MG63 (cell line): ENCODE data around the gene ZNF579. TPM values are rescaled to one million over a fixed set of nuclear protein-coding genes. Genes with fewer than 3 reads are reported as not detected.

Experiments used
- DNase-seq: peaks from one replicate; pipeline ENCODE4 v3.0.0-alpha.2; 2020
- H3K27me3 ChIP-seq: fragments of 250-450 bp; sonication (Bioruptor Pico); 2 replicates; pipeline ENCODE4 v1.5.1; 2020; ENCODE audit warnings: mild to moderate bottlenecking, moderate library complexity
- H3K36me3 ChIP-seq: fragments of 250-450 bp; sonication (Bioruptor Pico); 2 replicates; pipeline ENCODE4 v1.5.1; 2020; ENCODE audit warnings: mild to moderate bottlenecking, moderate library complexity
- H3K4me3 ChIP-seq: fragments of 250-450 bp; sonication (Bioruptor Pico); 2 replicates; pipeline ENCODE4 v1.5.1; 2020; ENCODE audit warnings: mild to moderate bottlenecking, moderate library complexity
- H3K9me3 ChIP-seq: fragments of 250-450 bp; sonication (Bioruptor Pico); 2 replicates; pipeline ENCODE4 v1.5.1; 2020; ENCODE audit warnings: mild to moderate bottlenecking, moderate library complexity
- total RNA-seq: library from RNA; depleted of rRNA; stranded (reverse); fragments of >200 nt; shearing (Covaris generic); gene quantifications from 2 replicates; pipeline ENCODE4 v1.2.3, GENCODE V29; 2014; ENCODE audit warnings: low replicate concordance

ZNF579 gene
- total RNA-seq, 1 experiment from 2014 or later: 8.6 TPM

DNA sequence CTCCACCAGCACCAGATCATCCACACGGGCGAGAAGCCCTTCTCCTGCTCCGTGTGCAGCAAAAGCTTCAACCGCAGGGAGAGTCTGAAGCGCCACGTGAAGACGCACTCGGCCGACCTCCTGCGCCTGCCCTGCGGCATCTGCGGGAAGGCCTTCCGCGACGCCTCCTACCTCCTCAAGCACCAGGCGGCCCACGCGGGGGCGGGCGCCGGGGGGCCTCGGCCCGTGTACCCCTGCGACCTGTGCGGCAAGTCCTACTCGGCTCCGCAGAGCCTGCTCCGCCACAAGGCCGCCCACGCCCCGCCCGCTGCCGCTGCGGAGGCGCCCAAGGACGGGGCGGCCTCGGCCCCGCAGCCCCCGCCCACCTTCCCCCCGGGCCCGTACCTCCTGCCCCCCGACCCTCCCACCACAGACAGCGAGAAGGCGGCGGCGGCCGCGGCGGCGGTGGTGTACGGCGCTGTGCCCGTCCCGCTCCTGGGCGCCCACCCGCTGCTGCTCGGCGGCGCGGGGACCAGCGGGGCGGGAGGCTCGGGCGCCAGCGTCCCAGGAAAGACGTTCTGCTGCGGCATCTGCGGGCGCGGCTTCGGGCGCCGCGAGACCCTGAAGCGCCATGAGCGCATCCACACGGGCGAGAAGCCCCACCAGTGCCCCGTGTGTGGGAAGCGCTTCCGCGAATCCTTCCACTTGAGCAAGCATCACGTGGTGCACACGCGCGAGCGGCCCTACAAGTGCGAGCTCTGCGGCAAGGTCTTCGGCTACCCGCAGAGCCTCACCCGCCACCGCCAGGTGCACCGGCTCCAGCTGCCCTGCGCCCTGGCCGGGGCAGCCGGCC is 34.3 kb upstream of the ZNF579 start:
- no peak for DNase-seq
- no peak overlapping the region for H3K4me3 ChIP-seq
- peaks cover 37% of the 10 kb centered on the region for H3K36me3 ChIP-seq
- peaks cover 1% of the 10 kb centered on the region; the same call in 1 of the 2 replicates for H3K9me3 ChIP-seq
- H3K27me3 ChIP-seq: no peaks in the 10 kb centered on the region

DNA sequence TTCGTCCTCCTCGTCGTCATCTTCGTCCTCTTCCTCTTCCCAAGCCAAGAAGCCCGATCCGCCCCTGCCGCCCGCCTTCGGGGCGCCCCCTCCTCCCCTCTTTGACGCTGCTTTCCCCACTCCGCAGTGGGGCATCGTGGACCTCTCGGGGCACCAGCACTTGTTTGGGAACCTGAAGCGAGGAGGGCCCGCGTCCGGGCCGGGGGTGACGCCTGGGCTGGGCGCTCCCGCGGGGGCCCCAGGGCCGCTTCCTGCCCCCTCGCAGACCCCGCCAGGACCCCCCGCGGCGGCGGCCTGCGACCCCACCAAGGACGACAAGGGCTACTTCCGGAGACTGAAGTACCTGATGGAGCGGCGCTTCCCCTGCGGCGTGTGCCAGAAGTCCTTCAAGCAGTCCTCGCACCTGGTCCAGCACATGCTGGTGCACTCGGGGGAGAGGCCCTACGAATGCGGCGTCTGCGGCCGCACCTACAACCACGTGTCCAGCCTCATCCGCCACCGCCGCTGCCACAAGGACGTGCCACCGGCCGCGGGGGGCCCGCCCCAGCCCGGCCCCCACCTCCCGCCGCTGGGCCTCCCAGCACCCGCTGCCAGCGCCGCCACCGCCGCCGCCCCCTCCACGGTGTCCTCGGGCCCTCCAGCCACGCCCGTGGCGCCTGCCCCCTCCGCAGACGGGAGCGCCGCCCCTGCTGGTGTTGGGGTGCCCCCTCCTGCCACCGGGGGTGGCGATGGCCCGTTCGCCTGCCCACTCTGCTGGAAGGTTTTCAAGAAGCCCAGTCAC is 33.5 kb upstream of the ZNF579 start:
- H3K4me3 ChIP-seq: no peak overlapping the region
- peaks cover 7% of the 10 kb centered on the region; the same call in 1 of the 2 replicates for H3K9me3 ChIP-seq
- DNase-seq: no peak
- no peaks in the 10 kb centered on the region for H3K27me3 ChIP-seq
- peaks cover 45% of the 10 kb centered on the region for H3K36me3 ChIP-seq

DNA sequence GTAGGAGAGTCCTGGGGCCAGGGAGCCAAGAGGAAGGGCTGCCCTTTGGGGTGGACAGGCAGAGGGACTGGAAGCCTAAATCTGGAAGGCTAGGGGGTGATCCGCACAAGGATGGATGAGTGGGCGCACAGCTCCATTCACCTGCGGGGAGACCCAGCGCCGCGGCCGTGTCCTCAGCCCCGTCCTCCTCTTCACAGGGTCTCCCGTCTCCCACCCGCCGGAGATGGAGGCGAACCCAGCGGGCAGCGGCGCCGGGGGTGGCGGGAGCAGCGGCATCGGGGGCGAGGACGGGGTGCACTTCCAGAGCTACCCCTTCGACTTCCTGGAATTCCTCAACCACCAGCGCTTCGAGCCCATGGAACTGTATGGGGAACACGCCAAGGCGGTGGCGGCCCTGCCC is 32.7 kb upstream of the ZNF579 start:
- H3K9me3 ChIP-seq: peaks cover 7% of the 10 kb centered on the region; the same call in 1 of the 2 replicates
- no peak overlapping the region for H3K4me3 ChIP-seq
- no peak for DNase-seq
- H3K27me3 ChIP-seq: no peaks in the 10 kb centered on the region
- peaks cover 53% of the 10 kb centered on the region for H3K36me3 ChIP-seq

DNA sequence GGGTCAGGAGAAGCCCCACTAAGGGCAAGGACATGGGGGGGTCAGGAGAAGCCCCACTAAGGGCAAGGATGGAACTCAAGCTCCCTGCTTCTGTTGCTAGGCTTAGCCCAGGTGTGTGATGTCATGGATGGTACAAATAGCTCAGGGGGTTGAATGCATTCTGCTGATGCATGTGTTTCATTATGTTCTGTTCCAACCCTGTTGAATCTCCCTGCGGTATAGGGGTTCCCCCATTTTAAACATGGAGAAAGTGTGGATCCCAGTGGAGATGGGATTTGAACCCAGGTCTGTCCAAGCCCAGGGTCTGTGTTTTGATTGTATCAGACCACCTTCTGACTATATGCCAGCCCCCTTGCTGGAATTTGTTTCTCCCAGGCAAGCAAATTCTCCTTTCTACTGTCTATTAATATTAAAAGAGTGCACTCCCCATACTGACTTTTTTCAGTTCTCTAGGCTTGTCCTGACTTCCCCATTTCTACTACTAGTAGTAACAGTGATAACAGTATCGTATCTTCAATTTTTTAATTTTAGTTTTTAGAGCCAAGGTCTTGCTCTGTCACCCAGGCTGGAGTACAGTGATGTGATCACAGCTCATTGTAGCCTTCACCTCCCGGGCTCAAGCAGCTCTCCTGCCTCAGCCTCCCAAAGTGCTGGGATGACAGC is 31.5 kb upstream of the ZNF579 start:
- H3K4me3 ChIP-seq: no peak overlapping the region
- H3K27me3 ChIP-seq: no peaks in the 10 kb centered on the region
- peaks cover 7% of the 10 kb centered on the region; the same call in 1 of the 2 replicates for H3K9me3 ChIP-seq
- no peak for DNase-seq
- H3K36me3 ChIP-seq: peaks cover 43% of the 10 kb centered on the region

DNA sequence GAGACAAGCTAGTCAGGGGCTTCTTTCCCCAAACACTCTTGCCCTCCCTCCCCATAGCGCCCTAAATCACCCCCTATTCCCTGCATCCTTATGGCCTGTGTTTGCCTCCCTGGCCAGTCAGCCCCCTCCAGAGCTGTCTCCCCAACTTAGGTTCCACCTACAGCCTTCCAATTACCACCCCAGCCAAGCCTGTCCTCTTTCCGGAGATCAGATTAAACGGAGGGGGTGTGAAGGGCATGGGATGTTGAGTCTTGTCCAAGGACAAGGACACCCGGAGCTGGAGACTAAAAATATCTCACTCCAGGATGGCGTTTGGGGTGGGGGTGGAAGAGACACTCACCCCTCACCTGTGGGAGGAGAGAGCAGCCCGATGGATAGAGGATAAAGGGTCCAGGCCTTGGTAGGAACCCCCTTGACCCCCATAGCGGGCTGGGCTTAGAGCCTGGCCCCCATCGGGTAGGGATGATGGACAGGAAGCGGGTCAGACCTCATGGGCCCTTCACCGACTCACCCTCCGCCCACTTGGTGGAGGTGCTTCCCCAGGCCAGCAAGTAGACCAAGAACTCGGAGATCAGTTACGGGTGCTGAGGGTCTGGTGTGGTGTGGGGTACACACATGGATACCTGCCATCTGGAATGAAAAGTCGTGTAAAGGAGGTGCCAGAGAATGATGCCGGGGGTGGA is 30.8 kb upstream of the ZNF579 start:
- DNase-seq: no peak

DNA sequence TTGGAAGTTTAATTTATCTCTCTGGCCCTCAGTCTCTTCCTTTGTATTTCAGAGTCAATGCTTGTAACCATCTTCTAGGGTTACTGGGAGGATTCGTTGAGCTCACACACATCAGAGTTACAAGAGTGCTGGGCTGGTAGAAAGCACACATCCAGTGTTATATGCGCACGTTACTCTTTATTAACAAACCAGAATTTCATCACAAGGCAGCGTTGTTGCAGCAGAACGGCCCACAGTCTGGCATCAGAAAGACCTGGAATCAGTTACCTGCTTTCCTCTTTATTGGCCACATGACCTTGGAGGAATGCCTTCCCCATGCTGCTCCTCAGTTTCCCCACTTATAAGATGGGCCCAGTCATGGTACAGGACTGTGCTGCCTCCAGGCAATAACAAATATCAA is 28.7 kb upstream of the ZNF579 start:
- Histone ChIP-seq H3K4me3 (no peak overlapping the region), H3K9me3 (peaks cover 7% of the 10 kb centered on the region; the same call in 1 of the 2 replicates), H3K27me3 (no peaks in the 10 kb centered on the region), H3K36me3 (peaks cover 37% of the 10 kb centered on the region)
- no peak for DNase-seq

More for the DNA sequence above, 30.8 kb upstream of the ZNF579 start:
- H3K4me3 ChIP-seq: no peak overlapping the region
- no peaks in the 10 kb centered on the region for H3K27me3 ChIP-seq
- peaks cover 7% of the 10 kb centered on the region; the same call in 1 of the 2 replicates for H3K9me3 ChIP-seq
- H3K36me3 ChIP-seq: peaks cover 46% of the 10 kb centered on the region

DNA sequence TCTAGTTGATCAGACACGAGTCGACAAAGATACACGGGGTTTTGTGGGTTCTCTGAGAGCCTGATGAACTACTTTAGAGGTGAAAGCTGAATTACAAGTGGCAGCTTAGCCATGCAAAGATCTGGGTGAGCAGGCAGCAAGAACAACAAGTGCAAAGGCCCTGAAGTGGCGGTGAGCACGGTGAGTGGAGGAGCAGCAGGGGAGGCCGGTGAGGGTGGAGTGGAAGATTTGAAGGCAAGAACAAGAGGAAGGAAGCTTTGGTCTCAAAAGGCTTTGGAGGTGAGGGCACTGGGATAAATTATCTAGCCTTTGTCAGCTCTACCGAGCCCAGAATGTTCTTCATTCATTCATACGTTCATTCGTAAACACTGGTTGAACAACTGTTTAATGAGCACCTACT is 26.2 kb upstream of the ZNF579 start:
- Histone ChIP-seq H3K36me3 (peaks cover 34% of the 10 kb centered on the region), H3K4me3 (peak overlapping the region; percentile 80), H3K27me3 (no peaks in the 10 kb centered on the region), H3K9me3 (peaks cover 7% of the 10 kb centered on the region; the same call in 1 of the 2 replicates)
- DNase-seq: no peak

DNA sequence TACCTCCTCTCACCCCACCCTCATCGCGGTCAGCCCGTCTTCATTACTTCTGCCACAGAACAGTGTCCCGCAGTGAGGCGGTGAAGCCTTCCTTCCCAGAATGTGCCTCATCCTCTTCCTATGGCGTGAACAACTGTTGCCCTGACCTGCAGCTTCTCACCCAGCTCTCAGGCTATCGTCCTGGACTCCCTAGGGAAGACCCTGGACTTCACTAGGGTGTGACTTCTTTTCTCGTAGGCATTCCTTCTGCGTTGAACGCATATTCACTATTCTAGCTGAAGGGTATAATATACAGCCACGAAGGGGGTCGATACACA is 25.8 kb upstream of the ZNF579 start:
- peaks cover 7% of the 10 kb centered on the region; the same call in 1 of the 2 replicates for H3K9me3 ChIP-seq
- H3K36me3 ChIP-seq: peaks cover 34% of the 10 kb centered on the region
- H3K4me3 ChIP-seq: peak overlapping the region; percentile 80
- no peak for DNase-seq
- no peaks in the 10 kb centered on the region for H3K27me3 ChIP-seq

DNA sequence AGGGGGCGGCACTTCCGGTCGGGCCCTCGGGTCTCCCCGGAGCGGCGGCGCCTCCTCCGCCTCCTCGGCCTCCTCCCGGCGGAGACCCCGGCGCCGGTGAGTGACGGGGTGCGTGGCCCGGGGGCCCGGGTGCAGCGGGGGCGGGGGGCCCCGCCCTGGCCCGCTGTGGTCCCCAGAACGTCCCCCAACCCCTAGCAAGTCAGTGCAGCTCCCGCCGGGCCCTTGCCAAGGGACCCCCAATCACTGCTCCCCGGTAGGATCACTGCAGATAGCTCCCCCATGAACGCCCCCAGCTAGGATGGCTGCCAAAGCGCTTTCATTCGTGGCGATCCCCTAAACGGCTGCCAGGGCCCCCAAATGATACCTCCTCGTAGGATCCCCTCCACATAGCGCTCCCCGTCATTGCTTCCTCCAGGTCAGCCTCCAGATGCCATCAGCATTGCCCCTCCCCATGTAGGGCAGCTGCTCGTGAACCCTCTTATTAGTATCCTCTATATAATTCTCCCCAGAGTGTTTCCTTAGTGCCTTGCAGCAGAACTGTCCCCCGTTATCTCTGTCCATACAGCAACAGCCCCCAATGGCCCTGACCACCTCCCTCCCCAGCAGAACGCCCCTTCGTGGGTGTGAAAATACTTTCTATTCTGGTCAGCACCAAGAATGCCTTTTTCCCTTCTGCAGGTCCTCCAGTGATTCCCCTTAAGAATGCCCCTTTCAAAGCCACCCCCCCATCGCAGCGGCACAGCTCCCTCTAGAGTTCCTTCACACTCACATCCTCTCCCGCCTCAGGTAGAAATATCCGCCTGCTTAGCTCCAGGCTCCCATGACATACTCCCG is 25.2 kb upstream of the ZNF579 start, which contains the start of gene ZNF865:
TSS of gene ZNF865 (plus strand) at position 11 of the 834 bp plus-strand sequence. CDS start 7,972 bp downstream, outside the sequence.
- Histone ChIP-seq H3K4me3 (peak within 1 kb of the TSS; percentile 80), H3K9me3 (peaks cover 7% of the 10 kb centered on the region; the same call in 1 of the 2 replicates), H3K36me3 (peaks cover 33% of the 10 kb centered on the region), H3K27me3 (no peaks in the 10 kb centered on the region)
- DNase-seq: peak; percentile 81

DNA sequence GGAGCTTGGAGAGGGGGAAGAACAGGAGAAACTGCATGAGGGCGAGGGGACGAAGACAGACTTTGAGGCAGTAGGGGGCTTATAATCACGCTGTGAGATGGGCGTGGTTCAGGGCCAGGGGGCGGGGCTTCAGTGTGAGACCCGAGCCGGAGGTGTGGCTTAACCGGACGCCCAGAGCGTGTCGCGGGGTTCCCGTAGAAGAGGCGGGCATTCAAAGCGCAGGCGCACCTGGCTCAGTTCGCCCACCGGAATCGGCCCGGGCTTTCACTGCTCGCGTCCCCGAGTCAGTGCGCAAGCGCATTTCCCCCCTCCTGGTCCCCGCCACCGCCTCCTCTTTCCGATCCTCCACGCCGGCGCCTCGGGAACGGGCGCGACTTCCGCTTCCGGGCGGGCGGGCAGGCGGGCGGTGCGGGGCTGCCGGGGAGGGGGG is 24.6 kb upstream of the ZNF579 start:
- Histone ChIP-seq H3K4me3 (peak overlapping the region; percentile 80), H3K36me3 (peaks cover 27% of the 10 kb centered on the region), H3K27me3 (no peaks in the 10 kb centered on the region), H3K9me3 (peaks cover 7% of the 10 kb centered on the region; the same call in 1 of the 2 replicates)
- peak; percentile 99 for DNase-seq

DNA sequence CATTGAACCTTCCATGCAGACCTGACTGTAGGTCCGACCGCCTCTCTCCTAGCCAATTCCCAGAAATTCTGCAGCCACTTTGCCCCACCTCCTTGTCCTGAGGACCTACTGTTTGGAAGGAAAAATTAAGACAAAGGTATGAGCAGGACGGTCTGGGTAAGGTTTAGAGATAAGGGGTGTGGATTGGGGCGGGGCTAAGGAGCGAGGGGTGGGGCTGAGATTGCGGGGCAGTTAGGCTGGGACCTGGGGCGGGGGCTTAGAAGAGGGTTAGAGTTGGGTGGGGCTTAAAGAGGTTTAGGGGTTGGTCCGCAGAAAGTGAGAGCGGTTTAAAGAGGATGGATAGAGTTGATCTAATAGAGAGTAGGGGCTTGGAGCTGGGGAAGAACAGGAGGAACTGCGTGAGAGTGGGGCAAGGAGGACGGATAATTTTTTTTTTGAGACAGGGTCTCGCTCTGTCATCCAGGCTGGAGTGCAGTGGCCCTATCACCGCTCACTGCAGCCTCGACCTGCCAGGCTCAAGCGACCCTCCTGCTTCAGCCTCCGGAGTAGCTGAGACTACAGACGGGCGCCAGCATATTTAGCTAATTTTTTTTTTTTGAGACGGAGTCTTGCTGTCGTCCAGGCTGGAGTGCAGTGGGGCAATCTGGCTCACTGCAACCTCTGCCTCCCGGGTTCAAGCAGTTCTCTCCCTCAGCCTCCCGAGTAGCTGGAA is 23.1 kb upstream of the ZNF579 start:
- Histone ChIP-seq H3K36me3 (peaks cover 12% of the 10 kb centered on the region), H3K27me3 (no peaks in the 10 kb centered on the region), H3K9me3 (no peaks in the 10 kb centered on the region), H3K4me3 (no peak overlapping the region)
- DNase-seq: no peak

DNA sequence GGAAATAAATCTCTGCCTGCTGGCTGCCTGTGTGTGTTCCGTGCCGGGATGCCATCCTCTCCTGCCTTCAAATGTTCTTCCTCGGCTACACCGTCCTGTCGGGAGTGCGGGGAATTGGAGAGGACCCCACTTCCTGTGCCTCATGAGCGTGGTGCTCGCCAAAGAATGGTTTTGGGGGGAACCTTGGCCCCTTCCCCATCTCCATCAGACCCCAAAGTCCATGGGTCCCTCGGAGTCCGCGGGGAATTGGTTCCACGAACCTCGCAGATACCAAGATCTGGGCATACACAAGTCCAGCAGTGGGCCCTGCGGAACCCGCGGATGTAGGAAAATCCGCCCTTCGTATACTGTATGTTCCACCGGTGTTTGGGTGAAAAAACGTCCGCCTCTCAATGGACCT is 22.5 kb upstream of the ZNF579 start:
- no peaks in the 10 kb centered on the region for H3K9me3 ChIP-seq
- H3K27me3 ChIP-seq: no peaks in the 10 kb centered on the region
- H3K36me3 ChIP-seq: peaks cover 10% of the 10 kb centered on the region
- DNase-seq: no peak
- H3K4me3 ChIP-seq: no peak overlapping the region

DNA sequence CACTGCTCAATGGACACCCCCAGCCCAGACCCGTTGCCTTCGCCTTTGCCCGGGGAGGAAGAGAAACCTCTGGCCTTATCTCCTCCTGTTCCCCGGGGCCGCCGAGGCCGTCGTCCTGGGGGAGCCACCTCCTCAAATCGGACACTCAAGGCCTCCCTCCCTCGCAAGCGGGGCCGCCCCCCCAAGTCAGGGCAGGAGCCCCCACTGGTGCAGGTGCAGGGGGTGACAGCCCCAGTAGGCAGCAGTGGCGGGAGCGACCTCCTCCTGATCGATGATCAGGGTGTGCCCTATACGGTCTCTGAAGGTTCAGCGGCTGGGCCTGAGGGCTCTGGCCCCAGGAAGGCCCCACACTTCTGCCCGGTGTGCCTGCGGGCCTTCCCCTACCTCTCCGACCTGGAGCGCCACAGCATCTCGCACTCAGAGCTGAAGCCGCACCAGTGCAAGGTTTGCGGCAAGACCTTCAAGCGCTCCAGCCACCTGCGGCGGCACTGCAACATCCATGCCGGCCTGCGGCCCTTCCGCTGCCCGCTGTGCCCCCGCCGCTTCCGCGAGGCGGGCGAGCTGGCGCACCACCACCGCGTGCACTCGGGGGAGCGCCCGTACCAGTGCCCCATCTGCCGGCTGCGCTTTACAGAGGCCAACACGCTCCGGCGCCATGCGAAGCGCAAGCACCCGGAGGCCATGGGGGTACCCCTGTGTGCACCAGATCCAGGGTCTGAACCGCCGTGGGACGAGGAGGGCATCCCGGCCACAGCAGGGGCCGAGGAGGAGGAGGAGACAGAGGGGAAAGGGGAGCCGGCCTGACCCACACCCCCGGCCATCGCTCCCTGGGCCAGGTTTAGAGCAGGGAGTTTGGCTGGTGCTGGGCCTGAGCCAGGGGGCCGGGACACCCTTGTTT is 21.7 kb upstream of the ZNF579 start:
- H3K36me3 ChIP-seq: peaks cover 16% of the 10 kb centered on the region
- no peaks in the 10 kb centered on the region for H3K9me3 ChIP-seq
- H3K4me3 ChIP-seq: no peak overlapping the region
- no peaks in the 10 kb centered on the region for H3K27me3 ChIP-seq
- no peak for DNase-seq

DNA sequence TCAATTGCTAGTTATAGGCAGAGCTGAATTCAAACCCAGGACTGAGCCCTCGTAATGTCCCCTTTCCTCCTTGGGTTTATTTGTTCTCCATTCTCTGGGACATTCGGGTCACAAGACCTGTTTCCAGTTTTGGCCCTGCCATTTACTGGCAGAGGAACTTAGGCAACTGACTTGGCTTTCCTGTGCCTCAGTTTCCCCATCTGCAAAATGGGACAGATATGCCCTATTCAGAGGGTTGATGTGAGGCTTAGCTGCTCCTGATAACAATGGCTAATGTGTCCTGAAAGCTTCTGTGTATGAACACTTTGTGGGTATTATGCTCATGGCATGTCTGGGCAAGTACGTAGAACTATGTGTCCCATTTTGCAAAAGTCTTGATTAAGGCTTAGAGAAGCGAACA is 20.4 kb upstream of the ZNF579 start:
- Histone ChIP-seq H3K4me3 (peak overlapping the region; percentile 84), H3K9me3 (no peaks in the 10 kb centered on the region), H3K27me3 (no peaks in the 10 kb centered on the region), H3K36me3 (peaks cover 20% of the 10 kb centered on the region)
- no peak for DNase-seq
